SU-DHL-6 (cell line): ENCODE results near the gene PRPF38A.

Source experiments
- EZH2phosphoT487 ChIP-seq: fragments of 200-600 bp; sonication (generic), shearing (Covaris generic); conservative IDR thresholded peaks from 2 replicates; pipeline ENCODE4 v1.6.1; 2018; ENCODE audit warnings: mild to moderate bottlenecking, antibody characterized with exemption, low read length, moderate library complexity, mixed read lengths
- TF ChIP-seq, protein P1 (sequence below): fragments of 200-600 bp; sonication (generic); IDR thresholded peaks from one replicate; pipeline ENCODE4 v1.5.1; 2017; ENCODE audit warnings: antibody characterized with exemption, mild to moderate bottlenecking, low read length, moderate library complexity; ENCODE audit not compliant: insufficient read depth, poor library complexity, severe bottlenecking

DNA sequence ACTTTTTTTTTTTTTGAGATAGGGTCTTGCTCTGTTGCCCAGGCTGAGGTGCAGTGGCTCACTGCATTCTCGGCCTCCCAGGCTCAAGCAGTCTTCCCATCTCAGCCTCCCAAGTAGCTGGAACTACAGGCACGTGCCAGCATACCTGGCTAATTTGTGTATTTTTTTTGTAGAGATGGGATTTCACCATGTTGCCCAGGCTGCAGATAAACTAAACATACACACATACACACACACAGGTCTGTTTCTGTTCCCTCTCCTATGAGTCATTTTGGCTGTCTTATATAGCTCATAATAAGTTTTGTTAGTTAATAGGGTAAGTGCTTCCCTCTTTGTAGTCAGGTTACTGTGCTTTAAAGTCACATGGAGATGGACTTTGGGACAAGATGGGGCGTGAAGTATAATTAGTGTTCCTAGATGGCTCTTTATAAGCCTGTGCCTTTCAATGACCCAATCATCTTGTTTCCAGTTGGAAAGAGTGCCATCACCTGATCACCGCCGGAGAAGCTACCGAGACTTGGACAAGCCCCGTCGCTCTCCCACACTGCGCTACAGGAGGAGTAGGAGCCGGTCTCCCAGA is 9.1 kb downstream of the PRPF38A start:
- TF ChIP-seq, protein P1, sequence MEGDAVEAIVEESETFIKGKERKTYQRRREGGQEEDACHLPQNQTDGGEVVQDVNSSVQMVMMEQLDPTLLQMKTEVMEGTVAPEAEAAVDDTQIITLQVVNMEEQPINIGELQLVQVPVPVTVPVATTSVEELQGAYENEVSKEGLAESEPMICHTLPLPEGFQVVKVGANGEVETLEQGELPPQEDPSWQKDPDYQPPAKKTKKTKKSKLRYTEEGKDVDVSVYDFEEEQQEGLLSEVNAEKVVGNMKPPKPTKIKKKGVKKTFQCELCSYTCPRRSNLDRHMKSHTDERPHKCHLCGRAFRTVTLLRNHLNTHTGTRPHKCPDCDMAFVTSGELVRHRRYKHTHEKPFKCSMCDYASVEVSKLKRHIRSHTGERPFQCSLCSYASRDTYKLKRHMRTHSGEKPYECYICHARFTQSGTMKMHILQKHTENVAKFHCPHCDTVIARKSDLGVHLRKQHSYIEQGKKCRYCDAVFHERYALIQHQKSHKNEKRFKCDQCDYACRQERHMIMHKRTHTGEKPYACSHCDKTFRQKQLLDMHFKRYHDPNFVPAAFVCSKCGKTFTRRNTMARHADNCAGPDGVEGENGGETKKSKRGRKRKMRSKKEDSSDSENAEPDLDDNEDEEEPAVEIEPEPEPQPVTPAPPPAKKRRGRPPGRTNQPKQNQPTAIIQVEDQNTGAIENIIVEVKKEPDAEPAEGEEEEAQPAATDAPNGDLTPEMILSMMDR = no peak
- no peak for TF ChIP-seq EZH2phosphoT487
